B cell (primary cell): Measurements from ENCODE around the gene ANKRD13D. TPM values are rescaled to one million over a fixed set of nuclear protein-coding genes. Genes with fewer than 3 reads are reported as not detected.
A peak's percentile ranks its signal among the peaks of the same experiment; 100 is the strongest.

ENCODE experiments used
- ATAC-seq: fragments of 200-7000 bp; cut with Tn5 transposase; one replicate; pipeline ENCODE4 v1.10.0; 2021; ENCODE audit warnings: low read depth, mild to moderate bottlenecking, moderate number of reproducible peaks, moderate library complexity
- CTCF ChIA-PET: fragments of 350-600 bp; sonication (Branson Sonifier 250); formaldehyde crosslinking; loops from one replicate; lab custom pipeline; 2021; ENCODE audit warnings: antibody characterized with exemption, inconsistent platforms; lab: Charles Lee
- POLR2A ChIA-PET: fragments of 350-600 bp; sonication (Branson Sonifier 250); formaldehyde crosslinking; loops from one replicate; lab custom pipeline; 2021; ENCODE audit warnings: antibody characterized with exemption; lab: Charles Lee
- DNase-seq: peaks from one replicate; pipeline ENCODE4 v3.0.0; 2013
- H2AFZ ChIP-seq: 2 replicates; pipeline ENCODE4 v1.6.1; 2012; ENCODE audit warnings: mild to moderate bottlenecking, low read depth, low read length; ENCODE audit not compliant: insufficient read depth, poor library complexity, severe bottlenecking
- H3K27ac ChIP-seq, 2 donors: 1 replicate in 1 of 2; 2 replicates in 1 of 2; pipeline ENCODE4 v1.5.1; 2012 to 2013; ENCODE audit warnings: low read length in 2 of 2, mild to moderate bottlenecking in 2 of 2, moderate library complexity in 1 of 2
- H3K27me3 ChIP-seq, 4 experiments: fragments of 200-600 bp in 1 of 4; sonication (generic) in 1 of 4; replicated peaks in 1 of 4; 1 replicate in 2 of 4; 2 replicates in 2 of 4; pipeline versions ENCODE4 v1.6.1 to v1.7.0; 2013 to 2016; ENCODE audit warnings: low read length in 3 of 4, mild to moderate bottlenecking in 2 of 4, mixed read lengths in 1 of 4, moderate library complexity in 1 of 4; ENCODE audit not compliant: insufficient read depth in 4 of 4, control insufficient read depth in 3 of 4; ENCODE audit errors: control extremely low read depth in 1 of 4
- H3K36me3 ChIP-seq, 2 experiments: replicated peaks in 1 of 2; 1 replicate in 1 of 2; 2 replicates in 1 of 2; pipeline versions ENCODE4 v1.6.1 to v1.7.1; 2013; ENCODE audit warnings: low read length in 1 of 2; ENCODE audit not compliant: insufficient read depth in 2 of 2, control insufficient read depth in 1 of 2; ENCODE audit errors: control extremely low read depth in 1 of 2, extremely low read depth in 1 of 2
- H3K4me1 ChIP-seq, 2 donors: fragments of 200-600 bp in 1 of 2; sonication (generic) in 1 of 2; 1 replicate in 1 of 2; 2 replicates in 1 of 2; pipeline versions ENCODE4 v1.5.1 to v1.6.1; 2013 to 2017; ENCODE audit warnings: low read length in 2 of 2; ENCODE audit not compliant: control insufficient read depth in 2 of 2, insufficient read depth in 2 of 2
- H3K4me2 ChIP-seq: replicated peaks from 2 replicates; pipeline ENCODE3; 2012; ENCODE audit warnings: mild to moderate bottlenecking, low read depth, low read length; ENCODE audit not compliant: poor library complexity, severe bottlenecking
- H3K4me3 ChIP-seq, 5 experiments: fragments of 200-600 bp in 1 of 5; sonication (generic) in 1 of 5; 1 replicate in 3 of 5; 2 replicates in 2 of 5; pipeline versions ENCODE4 v1.5.1 to v1.7.0; 2011 to 2016; ENCODE audit warnings: low read length in 4 of 5, mild to moderate bottlenecking in 4 of 5, low read depth in 2 of 5, control low read depth in 1 of 5, moderate library complexity in 1 of 5; ENCODE audit not compliant: insufficient read depth in 1 of 5; ENCODE audit errors: control extremely low read depth in 1 of 5, extremely low read depth in 1 of 5
- H3K79me2 ChIP-seq: fragments of 200-600 bp; sonication (generic); one replicate; pipeline ENCODE4 v1.6.0; 2016; ENCODE audit warnings: low read length; ENCODE audit not compliant: control insufficient read depth, insufficient read depth
- H3K9ac ChIP-seq: fragments of 200-600 bp; sonication (generic); 2 replicates; pipeline ENCODE4 v1.6.1; 2017; ENCODE audit warnings: mild to moderate bottlenecking, low read length, moderate library complexity
- H3K9me3 ChIP-seq, 3 donors: one replicate each; pipeline versions ENCODE4 v1.6.1 to v1.7.1; 2013; ENCODE audit warnings: low read length in 2 of 3; ENCODE audit not compliant: control insufficient read depth in 2 of 3, insufficient read depth in 1 of 3; ENCODE audit errors: control extremely low read depth in 1 of 3
- H4K20me1 ChIP-seq: 2 replicates; pipeline ENCODE4 v1.6.0; 2012; ENCODE audit warnings: mild to moderate bottlenecking, low read length; ENCODE audit not compliant: insufficient read depth, control insufficient read depth, poor library complexity, severe bottlenecking
- H3K27ac Mint-ChIP-seq: one replicate; pipeline ENCODE4 v1.8.0; 2021; ENCODE audit warnings: mixed read lengths
- H3K27me3 Mint-ChIP-seq: one replicate; pipeline ENCODE4 v1.8.0; 2021; ENCODE audit warnings: mixed read lengths
- H3K4me1 Mint-ChIP-seq: one replicate; pipeline ENCODE4 v1.8.0; 2021; ENCODE audit warnings: mixed read lengths
- H3K4me3 Mint-ChIP-seq: one replicate; pipeline ENCODE4 v1.8.0; 2021; ENCODE audit warnings: mixed read lengths
- H3K9me3 Mint-ChIP-seq: one replicate; pipeline ENCODE4 v1.8.0; 2022; ENCODE audit warnings: mixed read lengths; ENCODE audit not compliant: insufficient read depth
- EZH2 ChIP-seq: IDR thresholded peaks from 2 replicates; pipeline ENCODE4 v1.6.1; 2012; ENCODE audit warnings: borderline replicate concordance, low read depth, mild to moderate bottlenecking, moderate library complexity, low read length; ENCODE audit not compliant: insufficient read depth, poor library complexity, severe bottlenecking
- WGBS: methylation state at CpG from one replicate; pipeline ENCODE4 v1.1.5; 2013; ENCODE audit warnings: missing lambda C conversion rate; ENCODE audit not compliant: insufficient coverage; 5-methylcytosine and 5-hydroxymethylcytosine counted together
- intact Hi-C: fragments of 100-400 bp; cut with micrococcal nuclease; formaldehyde crosslinking; loops from one replicate; pipeline ENCODE4 v1.10.0; 2022
- polyA plus RNA-seq: library from polyadenylated mRNA; depleted of rRNA; stranded (reverse); fragments of >200 nt; gene quantifications from 2 replicates; pipeline ENCODE4 v1.2.3, GENCODE V29; 2012
- total RNA-seq, 2 donors: library from RNA; stranded (reverse); fragments of 120-200 nt in 1 of 2; gene quantifications; 1 replicate in 1 of 2; 2 replicates in 1 of 2; pipeline versions ENCODE4 v1.2.3 to v1.2.4, GENCODE V29; 2013 to 2022
- TF ChIP-seq, protein P1 (sequence below): fragments of 200-600 bp; IDR thresholded peaks from one replicate; pipeline ENCODE4 v1.8.0; 2022; ENCODE audit warnings: antibody characterized with exemption, mild to moderate bottlenecking

Gene ANKRD13D
- total and polyA plus RNA-seq, 2 donors (not counting 1 experiment from before 2014, with no cell fraction given), result 189 to 252 TPM

DNA sequence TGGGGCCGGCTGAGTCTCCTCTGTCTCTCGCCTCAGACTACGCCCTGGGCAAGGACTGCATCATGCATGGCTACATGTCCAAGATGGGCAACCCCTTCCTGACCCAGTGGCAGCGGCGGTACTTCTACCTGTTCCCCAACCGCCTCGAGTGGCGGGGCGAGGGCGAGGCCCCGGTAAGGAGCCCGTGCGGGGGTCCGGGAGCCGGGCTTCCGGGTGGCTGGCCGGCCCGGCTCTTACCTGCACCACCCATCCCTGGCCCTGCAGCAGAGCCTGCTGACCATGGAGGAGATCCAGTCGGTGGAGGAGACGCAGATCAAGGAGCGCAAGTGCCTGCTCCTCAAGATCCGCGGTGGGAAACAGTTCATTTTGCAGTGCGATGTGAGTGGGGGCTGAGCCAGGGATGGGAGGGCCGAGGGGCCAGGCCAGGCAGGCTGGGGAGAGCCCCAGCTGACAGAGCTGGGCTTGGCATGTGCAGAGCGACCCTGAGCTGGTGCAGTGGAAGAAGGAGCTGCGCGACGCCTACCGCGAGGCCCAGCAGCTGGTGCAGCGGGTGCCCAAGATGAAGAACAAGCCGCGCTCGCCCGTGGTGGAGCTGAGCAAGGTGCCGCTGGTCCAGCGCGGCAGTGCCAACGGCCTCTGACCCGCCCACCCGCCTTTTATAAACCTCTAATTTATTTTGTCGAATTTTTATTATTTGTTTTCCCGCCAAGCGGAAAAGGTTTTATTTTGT lies 4.1 kb upstream of the ANKRD13D start:
- Histone ChIP-seq H4K20me1 (peaks cover 48% of the 10 kb centered on the region), H3K27ac (peak overlapping the region in 1 of 2 donors; percentile 92), H2AFZ (no peak overlapping the region), H3K4me3 (no peak overlapping the region), H3K4me1 (peaks cover 40 to 48% of the 10 kb centered on the region in 2 donors), H3K27me3 (no peaks in the 10 kb centered on the region), H3K4me2 (no peak overlapping the region), H3K79me2 (peaks cover 62% of the 10 kb centered on the region), H3K36me3 (peaks cover 0 to 74% of the 10 kb centered on the region in 2 experiments), H3K9ac (no peak overlapping the region), H3K9me3 (no peaks in the 10 kb centered on the region)
- intact Hi-C loops, result loop anchor here (5.0 kb wide), 1 partner anchor 97 kb away; no protein-coding TSS in a partner anchor
- WGBS, result 90% methylated on average over 38 of the region's 45 CpGs
- no peak for TF ChIP-seq EZH2
- CTCF ChIA-PET, result interaction anchor here (0.5 to 1.5 kb wide), 3 partner anchors 12 to 180 kb away, joined by 3 to 4 read pairs (median 3); no protein-coding TSS in a partner anchor
- Mint-ChIP-seq H3K27ac (peak overlapping the region; percentile 37), H3K9me3 (no peaks in the 10 kb centered on the region), H3K27me3 (no peaks in the 10 kb centered on the region), H3K4me3 (no peak overlapping the region), H3K4me1 (peaks cover 37% of the 10 kb centered on the region)
- no peak for DNase-seq
- ATAC-seq, result no peak
- POLR2A ChIA-PET, result interaction anchor here (6.8 kb wide), 1 partner anchor 15 kb away, joined by 43 read pairs; no protein-coding TSS in a partner anchor

- DNase-seq, result no peak
- intact Hi-C loops, result loop anchor here (5.0 kb wide), 1 partner anchor 96 kb away; no protein-coding TSS in a partner anchor
Observed at GRCh38 chr11:67285541-67286498, 3.3 kb upstream of the ANKRD13D start.

More at GRCh38 chr11:67285541-67286498, 3.3 kb upstream of the ANKRD13D start:
- no peak overlapping the region for H3K4me3 Mint-ChIP-seq
- CTCF ChIA-PET, result interaction anchor here (0.5 to 4.2 kb wide), 6 partner anchors 8 to 181 kb away, joined by 3 to 35 read pairs (median 3); partner anchors contain the start of gene GRK2
- H3K4me2 ChIP-seq, result peak overlapping the region; percentile 100
- peak overlapping the region; percentile 86 to 92 for H3K27ac ChIP-seq
- no peaks in the 10 kb centered on the region for H3K27me3 ChIP-seq
- H3K27me3 Mint-ChIP-seq, result no peaks in the 10 kb centered on the region
- WGBS, result 45% methylated on average over 24 of the region's 39 CpGs
- peaks cover 38 to 48% of the 10 kb centered on the region in 2 donors for H3K4me1 ChIP-seq
- no peak for ATAC-seq
- H4K20me1 ChIP-seq, result peaks cover 48% of the 10 kb centered on the region
- peaks cover 37% of the 10 kb centered on the region for H3K4me1 Mint-ChIP-seq
- H3K9me3 Mint-ChIP-seq, result no peaks in the 10 kb centered on the region
- H3K9me3 ChIP-seq, result no peaks in the 10 kb centered on the region
- peaks cover 0 to 74% of the 10 kb centered on the region in 2 experiments for H3K36me3 ChIP-seq
- H3K4me3 ChIP-seq, result no peak overlapping the region
- H3K27ac Mint-ChIP-seq, result peak overlapping the region; percentile 97
- no peak overlapping the region for H3K9ac ChIP-seq
- H3K79me2 ChIP-seq, result peaks cover 62% of the 10 kb centered on the region
- POLR2A ChIA-PET, result interaction anchor here (3.5 to 6.8 kb wide), 4 partner anchors 8 to 16 kb away, joined by 13 to 131 read pairs (median 56); partner anchors contain the start of gene GRK2
- H2AFZ ChIP-seq, result no peak overlapping the region
- TF ChIP-seq, protein P1, sequence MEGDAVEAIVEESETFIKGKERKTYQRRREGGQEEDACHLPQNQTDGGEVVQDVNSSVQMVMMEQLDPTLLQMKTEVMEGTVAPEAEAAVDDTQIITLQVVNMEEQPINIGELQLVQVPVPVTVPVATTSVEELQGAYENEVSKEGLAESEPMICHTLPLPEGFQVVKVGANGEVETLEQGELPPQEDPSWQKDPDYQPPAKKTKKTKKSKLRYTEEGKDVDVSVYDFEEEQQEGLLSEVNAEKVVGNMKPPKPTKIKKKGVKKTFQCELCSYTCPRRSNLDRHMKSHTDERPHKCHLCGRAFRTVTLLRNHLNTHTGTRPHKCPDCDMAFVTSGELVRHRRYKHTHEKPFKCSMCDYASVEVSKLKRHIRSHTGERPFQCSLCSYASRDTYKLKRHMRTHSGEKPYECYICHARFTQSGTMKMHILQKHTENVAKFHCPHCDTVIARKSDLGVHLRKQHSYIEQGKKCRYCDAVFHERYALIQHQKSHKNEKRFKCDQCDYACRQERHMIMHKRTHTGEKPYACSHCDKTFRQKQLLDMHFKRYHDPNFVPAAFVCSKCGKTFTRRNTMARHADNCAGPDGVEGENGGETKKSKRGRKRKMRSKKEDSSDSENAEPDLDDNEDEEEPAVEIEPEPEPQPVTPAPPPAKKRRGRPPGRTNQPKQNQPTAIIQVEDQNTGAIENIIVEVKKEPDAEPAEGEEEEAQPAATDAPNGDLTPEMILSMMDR, result no peak
- no peak for TF ChIP-seq EZH2
